Stimulated activated CD4-positive, alpha-beta T cell treated with anti-CD3 and anti-CD28 coated beads, Interleukin-15, amount 100 ng/mL, for 1 hour (primary cell): ENCODE data around the gene SMARCA5.

ENCODE experiments used
- DNase-seq, 2 donors: peaks; one replicate each; pipeline ENCODE4 v3.0.0-alpha.2; 2020; ENCODE audit warnings: low read depth in 1 of 2, low spot score in 1 of 2

SMARCA5 gene

GRCh38 chr4:143538979-143539669, 25.6 kb downstream of the SMARCA5 start:
- DNase-seq: no peak

GRCh38 chr4:143539670-143540023, 26.1 kb downstream of the SMARCA5 start:
- DNase-seq: no peak

- DNase-seq: no peak
These were observed 36.4 kb downstream of the SMARCA5 start for GRCh38 chr4:143549928-143550327.

- DNase-seq: no peak
These were observed 41.5 kb downstream of the SMARCA5 start for GRCh38 chr4:143554728-143555597.

- DNase-seq: no peak
These were observed 42.2 kb downstream of the SMARCA5 start for GRCh38 chr4:143555676-143556075.

GRCh38 chr4:143558286-143558685, 44.8 kb downstream of the SMARCA5 start:
- DNase-seq: no peak

- DNase-seq: peak; percentile 31 to 52
These were observed 45.6 kb downstream of the SMARCA5 start for GRCh38 chr4:143558823-143559756.

- DNase-seq: peak in 1 of 2 donors; percentile 8
These were observed 46.2 kb downstream of the SMARCA5 start for GRCh38 chr4:143559757-143560147.

- no peak for DNase-seq
These were observed 51.0 kb downstream of the SMARCA5 start for GRCh38 chr4:143564472-143564871.

GRCh38 chr4:143575331-143575730, 61.8 kb downstream of the SMARCA5 start:
- DNase-seq: no peak

GRCh38 chr4:143581331-143581946, 67.9 kb downstream of the SMARCA5 start:
- no peak for DNase-seq

GRCh38 chr4:143585548-143585947, 72.0 kb downstream of the SMARCA5 start:
- DNase-seq: no peak

GRCh38 chr4:143586080-143586479, 72.6 kb downstream of the SMARCA5 start:
- DNase-seq: no peak

- no peak for DNase-seq
These were observed 74.2 kb downstream of the SMARCA5 start for GRCh38 chr4:143587703-143588102.

- no peak for DNase-seq
These were observed 83.8 kb downstream of the SMARCA5 start for GRCh38 chr4:143597276-143597675.

- DNase-seq: no peak
These were observed 85.3 kb downstream of the SMARCA5 start for GRCh38 chr4:143598816-143599215.

- DNase-seq: no peak
These were observed 86.3 kb downstream of the SMARCA5 start for GRCh38 chr4:143599827-143600226.

GRCh38 chr4:143606480-143606879, 93.0 kb downstream of the SMARCA5 start:
- DNase-seq: no peak
